Cortex of kidney (tissue), 1 donor: ENCODE results near the gene COBLL1.

Source experiments
- DNase-seq: peaks from one replicate; lab custom pipeline; 2025; lab: John Stamatoyannopoulos, UW

COBLL1 gene

DNA sequence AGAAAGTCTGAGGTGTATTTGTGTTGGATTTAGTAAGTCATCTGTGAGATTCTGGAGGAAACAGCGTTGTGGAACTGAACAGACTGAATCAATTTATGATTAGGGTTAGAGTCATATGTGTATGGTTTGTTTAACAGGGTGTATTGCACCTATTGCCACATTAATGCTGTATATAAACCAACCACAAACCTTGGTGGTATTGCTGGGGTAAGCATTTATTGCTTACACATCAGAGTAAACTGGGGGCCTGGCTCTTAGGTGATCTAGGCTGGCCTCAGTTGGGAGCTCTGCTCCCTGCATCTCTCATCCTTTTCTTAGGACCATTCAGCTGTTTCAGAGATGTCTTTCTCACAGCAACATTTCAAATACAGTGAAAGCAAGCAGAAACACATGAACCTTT lies 160.6 kb downstream of the COBLL1 start:
- DNase-seq = no peak

DNA sequence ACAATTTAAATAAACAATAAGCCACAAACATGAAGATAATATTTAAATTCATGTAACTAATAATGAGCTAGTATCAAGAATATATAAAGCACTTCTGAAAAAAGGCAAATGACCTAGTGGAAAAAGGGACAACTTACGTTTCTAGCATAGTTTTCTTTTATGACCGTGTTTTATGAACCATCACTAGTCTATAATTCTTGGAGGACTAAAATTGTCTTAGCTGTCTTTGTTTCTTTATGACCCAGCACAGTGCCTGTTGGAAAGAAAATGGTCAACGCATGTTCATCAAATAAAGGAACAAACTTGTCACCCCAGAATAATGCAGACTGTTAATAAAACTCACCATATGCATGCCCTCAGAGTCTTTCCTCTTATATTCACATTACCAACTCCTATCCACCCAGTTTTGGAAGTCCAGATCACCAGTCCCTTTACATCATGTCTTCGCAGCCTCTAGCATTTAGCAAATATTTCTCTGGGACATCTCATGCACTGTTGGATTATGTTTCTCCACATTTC lies 162.9 kb downstream of the COBLL1 start:
- DNase-seq = no peak

DNA sequence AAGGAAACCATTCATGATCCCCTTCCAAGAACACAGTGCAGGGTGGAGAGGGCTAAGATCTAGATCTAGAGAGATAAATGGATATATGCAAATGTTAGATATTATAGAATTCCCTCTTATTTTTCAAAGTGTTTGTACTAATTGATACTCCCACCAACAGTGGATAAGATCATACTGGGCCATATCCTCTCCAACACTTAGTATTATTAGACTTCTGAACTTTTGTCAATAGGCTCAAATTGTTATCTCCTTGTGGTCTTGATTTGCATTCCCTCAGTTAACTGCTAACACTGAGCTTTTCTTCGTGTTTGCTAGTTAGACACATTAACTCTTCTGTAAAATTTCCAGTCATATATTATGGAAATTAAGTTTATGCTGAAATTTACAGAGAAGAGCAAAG lies 163.9 kb downstream of the COBLL1 start:
- DNase-seq = no peak

DNA sequence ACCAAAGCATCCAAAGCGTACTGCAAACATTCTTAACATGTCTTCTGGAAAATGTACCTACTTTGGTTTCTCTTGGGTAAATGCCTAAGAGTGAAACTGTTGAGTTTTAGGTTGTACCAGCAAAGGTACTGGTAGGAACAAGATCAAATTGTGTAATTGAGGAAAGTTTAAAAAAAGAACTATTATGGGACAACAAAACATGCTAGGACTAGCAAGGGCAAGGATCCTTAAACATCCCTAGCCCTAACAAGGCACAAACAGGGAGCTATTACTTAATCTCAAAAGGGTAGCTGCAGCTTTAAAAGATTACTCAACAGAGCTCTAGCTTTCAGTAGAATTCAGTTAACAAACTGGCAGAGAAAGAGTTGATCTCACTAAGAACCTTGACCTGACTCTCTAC lies 164.4 kb downstream of the COBLL1 start:
- DNase-seq = no peak

DNA sequence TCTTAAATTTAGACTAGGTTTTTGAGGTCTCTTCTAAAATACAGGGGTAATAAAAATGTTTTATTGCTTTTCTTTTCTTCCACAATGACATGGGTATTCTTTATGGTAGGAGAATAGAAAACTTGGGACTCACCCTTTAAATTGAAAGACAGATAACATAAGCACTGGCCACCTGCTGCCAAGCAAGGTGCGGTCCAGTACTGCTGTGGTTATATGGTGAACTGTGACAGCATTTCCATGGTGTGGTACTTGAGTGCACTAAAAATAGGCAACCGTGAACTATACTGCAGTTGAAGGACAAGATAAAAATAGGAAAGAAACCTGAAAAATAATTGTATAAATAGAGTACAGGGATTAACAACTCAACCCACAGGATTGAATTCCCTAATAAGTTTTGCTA lies 165.9 kb downstream of the COBLL1 start:
- no peak for DNase-seq

DNA sequence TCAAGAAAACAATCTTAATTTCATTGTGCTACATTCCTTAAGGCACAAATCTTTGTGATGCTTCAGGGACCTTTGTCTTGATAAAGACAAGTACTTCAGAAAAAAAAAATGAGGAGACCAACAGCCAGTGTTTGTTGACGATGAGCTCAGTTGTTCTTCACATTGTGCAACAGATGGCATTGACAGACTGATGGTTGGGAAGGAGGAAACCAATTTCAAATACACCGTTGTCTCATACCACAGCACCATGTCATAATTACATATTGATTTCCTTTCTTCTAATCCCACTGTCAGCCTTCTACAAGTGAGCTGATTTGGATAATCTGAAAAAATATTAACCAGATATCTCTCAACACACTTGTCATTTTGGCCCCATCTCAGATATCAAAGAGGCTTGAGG lies 166.6 kb downstream of the COBLL1 start:
- no peak for DNase-seq

DNA sequence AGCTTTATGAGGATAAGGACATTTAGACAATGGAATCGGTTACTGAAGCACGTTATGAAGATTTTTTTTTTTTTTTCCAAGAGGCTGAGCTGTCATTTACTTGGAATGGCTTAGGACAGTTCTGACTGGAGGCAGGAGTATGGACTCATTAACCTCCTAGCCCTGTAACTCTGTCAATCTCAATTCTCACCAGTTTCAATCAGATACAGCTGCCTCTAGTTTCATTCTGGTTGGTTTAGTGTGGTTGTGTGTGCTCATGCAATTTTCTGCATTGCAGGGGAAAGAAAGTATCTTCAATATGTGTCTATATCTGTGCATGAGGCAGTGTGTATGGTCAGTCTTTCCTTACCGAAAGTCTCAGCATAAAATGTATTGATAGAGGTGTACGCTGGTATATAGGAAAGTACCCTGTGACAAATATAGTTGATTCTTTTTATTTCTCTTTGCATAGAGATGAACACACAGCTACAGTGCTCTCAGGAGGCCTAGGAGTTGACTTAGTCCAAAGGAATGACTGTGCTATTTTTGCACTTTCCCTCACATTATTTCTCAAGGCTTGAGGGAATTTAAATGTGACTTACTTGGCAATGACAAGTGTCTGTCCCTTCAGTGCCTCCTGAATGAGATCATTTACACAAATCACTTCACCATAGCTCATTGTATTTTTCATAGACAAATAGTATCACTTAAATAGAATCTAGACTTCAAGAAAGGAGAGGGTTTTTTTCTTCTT lies 169.8 kb downstream of the COBLL1 start:
- no peak for DNase-seq

DNA sequence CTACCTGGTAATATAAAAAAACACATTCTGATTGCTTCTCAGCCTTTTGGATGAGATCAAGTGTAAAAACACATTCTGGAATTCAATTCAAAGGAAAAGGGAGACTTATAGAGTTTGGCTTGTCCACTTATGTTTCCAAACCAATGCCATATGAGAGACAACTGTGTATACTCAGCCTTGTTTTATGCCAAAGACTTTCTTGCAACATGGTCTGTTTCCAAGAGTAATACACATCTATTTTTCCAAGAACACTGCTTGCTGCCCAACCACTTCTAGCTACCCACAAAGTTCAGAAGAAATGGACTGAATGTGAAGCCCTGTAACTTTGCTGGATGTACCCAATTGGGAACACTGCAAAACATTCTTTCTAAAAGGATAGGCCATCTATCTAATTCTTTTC lies 172.3 kb downstream of the COBLL1 start:
- no peak for DNase-seq

DNA sequence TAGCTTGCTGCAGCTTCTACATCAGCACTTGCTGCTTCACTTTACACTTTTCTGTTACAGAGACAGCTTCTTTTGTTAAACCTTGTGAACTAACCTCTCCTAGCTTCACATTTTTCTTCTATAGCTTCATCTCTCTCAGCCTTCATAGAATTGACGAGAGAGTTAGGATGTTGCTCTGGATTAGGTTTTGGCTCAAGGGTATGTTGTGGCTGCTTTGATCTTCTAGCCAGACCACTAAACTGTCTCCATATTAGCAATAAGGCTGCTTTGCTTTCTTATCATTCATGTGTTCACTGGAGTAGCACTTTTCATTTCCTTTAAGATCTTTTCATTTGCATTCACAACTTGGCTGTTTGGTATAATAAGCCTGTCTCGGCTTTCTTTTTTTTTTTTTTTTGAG lies 174.1 kb downstream of the COBLL1 start:
- DNase-seq = no peak

DNA sequence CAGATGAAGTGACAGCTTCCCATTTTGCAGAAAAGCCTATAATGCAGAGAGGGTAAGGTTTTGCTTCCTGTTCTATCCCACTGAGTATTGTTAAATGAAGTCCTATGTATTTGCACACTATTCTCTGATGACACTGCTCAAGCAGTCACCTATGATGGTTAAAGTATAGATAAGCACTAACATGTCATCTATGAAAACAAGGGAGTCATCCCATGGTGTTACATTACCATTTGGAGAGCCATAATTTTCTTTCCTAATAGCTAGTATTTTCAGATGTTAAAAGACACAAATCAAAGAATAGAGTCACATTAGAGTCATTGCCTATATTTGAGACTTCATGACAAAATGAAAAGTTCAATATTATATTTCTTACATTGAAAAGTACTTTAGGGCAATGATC lies 177.6 kb downstream of the COBLL1 start:
- no peak for DNase-seq

DNA sequence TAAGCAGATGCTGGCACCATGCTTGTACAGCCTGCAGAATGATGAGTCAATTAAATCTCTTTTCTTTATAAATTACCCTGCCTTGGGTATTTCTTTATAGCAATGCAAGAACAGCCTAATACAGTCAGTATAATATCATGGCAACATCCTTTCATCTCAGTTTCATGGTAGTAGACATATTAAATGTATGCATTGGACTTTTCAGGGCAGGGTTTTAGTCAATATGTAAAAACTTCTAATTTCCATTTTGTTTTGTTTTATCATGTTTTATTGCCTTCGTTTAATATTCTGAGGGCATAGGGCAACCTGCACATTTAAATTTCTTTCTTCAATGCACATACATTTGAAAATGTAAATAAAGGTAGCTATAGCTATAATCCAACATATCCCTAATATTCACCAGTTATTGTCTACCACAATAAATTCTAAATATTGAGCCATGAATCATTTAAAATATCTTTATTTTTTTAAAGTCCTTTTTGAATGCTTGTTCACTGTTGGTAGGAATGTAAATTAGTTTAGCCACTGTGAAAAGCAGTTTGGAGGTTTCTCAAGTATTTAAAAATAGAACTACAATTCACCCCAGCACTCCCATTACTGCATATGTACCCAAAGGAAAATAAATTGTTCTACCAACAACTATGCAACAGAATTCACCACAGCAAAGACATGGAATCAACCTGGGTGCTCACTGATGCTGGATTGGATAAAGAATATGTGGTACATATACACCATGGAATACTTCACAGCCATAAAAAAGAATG lies 178.6 kb downstream of the COBLL1 start:
- DNase-seq = no peak

DNA sequence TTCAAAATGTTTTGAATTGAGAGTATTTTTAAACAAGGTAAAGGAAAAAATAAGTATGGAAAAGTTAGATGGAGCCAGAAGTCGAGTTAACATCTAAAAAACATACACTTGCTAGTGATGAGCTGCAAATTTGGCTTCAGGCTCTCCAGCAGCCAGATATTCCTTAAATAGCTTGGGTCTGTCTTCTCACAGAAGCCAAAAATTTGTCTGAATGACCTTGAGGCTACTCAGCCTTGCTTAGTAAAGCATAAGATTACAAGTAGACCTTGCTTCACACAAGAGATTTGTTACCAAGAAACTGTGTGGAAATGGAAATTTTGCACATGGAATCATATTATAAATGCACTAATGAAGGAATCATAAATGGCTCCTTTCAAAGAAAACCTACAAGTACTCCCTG lies 179.6 kb downstream of the COBLL1 start:
- DNase-seq = no peak

DNA sequence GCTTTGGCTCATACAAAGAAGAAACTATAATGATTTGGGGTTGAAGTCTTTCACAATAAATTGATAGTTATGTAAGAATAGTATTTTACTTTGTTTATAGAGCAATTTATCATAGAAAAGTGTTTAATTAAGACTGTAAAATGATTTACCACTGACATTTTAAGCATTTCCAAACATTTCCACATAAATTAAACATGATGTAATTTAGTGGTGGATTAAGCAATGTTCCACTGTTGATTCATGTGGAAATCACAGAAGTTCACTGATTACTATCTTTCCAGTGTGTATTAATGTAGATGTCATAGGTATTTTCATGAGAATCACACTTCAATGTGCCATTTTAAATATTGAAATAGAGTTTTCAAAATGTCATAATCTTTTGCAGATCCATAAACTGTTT lies 180.3 kb downstream of the COBLL1 start:
- DNase-seq = no peak

DNA sequence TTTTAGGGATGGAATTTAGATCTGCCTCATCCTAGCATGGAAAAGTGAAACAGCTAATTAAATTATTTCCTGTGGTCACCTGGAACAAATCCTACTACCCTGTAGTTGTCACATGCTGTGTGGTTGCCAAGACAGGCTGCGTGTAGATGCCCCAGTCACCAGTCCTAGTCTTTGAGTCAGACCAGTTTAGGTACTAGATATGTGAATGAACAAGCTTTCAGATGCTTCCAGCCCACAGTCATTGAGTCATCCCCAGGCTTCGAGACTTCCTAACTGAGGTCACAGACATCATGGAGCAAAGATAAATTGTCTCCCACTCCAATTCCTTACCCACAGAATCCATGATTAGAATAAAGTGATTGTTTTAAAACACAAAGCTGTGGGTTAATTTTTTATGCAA lies 184.5 kb downstream of the COBLL1 start:
- no peak for DNase-seq

DNA sequence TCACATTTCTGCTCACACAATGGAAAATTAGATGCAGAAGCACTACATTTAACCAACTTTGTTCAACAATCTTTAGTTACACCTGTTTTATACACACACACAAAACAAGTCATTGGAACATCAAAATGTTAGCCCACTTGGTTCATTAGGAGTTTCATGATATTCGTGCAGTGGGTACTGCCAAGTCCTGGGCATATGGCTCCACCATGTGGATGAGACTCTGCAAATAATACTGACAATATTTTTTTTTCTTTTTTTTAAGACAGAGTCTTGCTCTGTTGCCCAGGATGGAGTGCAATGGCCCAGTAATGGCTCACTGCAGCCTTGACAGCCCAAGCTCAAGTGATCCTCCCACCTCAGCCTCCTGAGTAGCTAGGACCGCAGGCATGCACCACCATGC lies 185.9 kb downstream of the COBLL1 start:
- no peak for DNase-seq

DNA sequence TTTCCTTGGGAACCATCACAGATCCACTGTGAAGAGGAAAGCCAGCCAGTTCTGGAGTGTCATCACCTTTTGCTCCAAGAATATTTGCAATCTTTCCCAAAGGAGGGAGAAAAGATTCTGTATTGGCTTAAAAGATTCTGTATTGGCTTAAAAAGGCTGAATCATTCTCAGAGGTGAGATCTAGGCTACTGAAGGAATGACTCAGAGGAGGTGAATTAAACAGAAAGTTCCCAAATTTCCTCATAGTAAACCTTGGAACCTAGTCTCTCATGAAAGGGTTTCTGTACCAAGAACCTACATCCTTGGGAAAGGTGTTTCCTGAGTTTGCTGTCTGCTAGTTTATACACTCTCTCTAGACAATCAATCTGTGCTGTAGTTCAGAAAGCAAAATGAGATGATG lies 186.3 kb downstream of the COBLL1 start:
- DNase-seq = no peak

DNA sequence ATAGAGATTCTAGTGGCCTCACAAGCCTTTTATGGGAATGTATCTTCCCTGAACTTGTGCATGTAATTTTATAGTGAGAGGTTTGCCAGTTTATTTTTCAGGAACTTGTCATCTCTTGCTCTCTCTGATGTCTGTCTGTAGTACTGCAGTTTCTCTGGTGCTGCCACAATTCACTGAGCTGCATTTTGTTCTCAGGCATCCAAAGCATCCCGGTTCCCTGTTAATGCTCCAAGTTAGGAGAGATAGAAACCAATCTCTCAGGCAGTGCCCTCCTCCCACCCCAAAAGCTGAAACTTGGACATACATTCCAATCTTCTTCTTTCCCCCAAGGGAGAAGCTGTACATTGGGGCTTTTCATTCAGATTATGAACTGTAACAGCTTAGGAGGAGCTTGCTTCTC lies 190.3 kb downstream of the COBLL1 start:
- no peak for DNase-seq

DNA sequence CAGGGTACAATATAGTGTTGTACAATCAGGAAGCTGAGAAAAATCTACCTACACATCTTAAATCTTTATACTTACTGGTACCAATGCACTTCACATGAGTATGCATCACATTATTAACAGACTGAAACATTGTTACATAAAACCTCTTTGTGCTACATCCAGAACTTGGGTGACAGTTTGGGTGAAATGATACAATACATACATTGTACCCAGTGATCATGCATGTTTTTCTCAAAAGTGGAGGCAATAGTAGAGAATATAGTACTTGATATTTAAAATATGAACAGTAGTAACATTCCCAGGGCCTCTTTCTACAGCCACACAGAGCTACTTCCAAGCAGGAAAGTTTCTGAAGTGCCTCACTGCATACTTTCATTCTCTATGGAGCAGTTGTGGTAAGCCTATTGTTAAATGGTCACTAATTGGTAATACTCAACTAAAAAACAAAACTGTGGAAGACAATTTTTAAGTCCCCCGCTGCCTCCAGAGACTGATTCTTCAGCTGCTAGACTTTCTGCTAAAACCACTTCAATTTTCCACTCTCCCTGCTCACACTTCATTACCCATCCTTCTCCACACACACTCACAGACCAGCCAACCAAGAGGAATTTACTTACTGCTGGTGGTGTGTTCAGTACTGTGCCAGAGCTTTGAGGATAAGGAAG lies 197.5 kb downstream of the COBLL1 start:
- DNase-seq = no peak

DNA sequence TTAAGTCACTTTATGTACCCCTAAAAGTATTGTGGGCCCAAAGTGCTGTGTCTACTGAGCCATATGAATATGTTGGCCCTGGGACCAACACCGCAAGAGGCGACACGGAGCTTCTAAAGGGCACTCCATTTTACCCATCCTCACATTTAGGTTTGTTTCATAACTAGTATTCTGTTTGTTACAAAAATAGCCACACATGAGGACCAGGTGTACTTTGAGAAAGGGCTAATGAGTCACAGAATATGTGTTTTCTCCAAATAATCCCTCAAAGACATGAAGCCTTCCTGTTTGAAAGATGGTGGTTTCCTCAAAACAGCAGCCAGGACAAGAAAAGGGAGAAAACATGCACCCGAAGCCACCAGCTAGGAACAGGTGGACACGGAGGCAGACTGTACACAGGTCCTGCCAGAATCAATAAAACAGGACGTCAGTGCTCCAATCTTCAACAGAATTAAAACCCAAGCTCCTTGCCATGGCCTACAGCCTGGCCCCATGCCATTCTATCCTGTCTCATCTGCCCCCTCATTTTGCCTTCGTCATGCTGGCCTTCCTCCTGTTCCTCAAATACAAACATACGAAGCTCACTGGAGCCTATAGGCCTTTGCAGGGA lies 198.6 kb downstream of the COBLL1 start:
- DNase-seq = no peak

DNA sequence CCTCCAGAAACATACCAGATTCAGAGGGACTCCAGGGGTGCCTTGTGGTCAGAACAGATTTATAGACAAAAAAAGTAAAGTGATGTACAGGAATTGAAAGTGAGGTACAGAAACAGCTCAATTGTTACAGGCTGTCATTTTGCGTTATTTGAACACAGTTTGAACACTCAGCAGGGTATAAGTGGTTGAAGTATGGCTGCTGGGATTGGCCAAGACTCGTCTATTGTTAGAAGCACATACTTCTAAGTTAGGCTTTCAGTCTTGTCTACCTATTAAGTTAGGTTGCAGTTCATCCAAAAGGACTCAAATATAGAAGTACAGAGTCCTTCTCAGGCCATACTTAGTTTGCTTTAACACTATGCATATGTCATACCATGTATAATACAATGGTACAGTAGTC lies 199.4 kb downstream of the COBLL1 start:
- DNase-seq = no peak
